ENCODE data around the gene PPP2CA. TPM values are rescaled to one million over a fixed set of nuclear protein-coding genes. Genes with fewer than 3 reads are reported as not detected.
"Not testable (repeated sequence)": the region's sequence is repeated elsewhere in the genome, so short reads cannot be mapped to it uniquely, and the experiment has no call there.

Gene PPP2CA
- total RNA-seq, 1 donor from 2014 or later, result 118 TPM

DNA sequence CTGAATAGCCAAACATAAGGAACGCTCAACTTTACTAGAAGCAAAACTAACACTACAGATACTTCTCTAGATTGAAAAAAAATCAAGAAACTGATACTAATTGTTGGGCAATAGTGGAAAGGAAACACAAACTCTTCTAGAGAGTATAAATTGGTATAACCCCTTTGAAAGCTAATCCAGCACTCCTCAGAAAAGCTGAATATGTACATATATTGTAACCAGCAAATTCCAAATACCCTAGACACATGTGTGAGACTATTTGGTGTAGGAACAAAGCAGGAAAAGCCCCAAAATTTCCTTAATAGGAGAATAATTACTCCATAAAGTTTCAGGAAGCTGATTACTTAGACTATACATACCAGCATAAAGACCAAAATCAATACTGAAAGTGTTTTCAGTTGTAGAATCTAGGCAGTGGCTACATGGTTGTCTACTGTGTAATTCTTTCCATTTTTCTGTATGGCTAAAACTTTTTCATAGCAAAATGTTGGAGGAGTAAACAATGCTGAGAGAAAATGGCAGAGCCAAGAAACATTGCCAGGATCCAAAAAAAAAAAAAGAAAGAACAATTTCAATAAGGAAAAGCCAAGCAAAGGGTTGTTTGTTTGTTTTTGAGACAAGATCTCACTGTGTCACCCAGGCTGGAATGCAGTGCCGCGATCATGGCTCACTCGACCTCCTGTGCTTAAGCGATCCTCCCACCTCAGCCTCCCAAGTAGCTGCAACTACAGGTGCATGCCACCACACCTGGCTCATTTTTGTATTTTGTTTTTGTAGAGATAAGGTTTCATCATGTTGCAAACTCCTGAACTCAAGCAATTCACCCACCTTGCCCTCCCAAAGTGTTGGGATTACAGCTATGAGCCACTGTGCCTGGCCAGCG lies 64.1 kb downstream of the PPP2CA start:
- ChIA-PET POLR2A (interaction anchor here (0.6 to 1.0 kb wide), 3 partner anchors 14 to 1059 kb away, joined by 3 read pairs; no protein-coding TSS in a partner anchor), CTCF (no interaction called here)
- peaks cover 83% of the 10 kb centered on the region for H3K36me3 Mint-ChIP-seq (ENCODE audit: low read depth)
- H3K27ac Mint-ChIP-seq, result no peak overlapping the region
- H3K27me3 Mint-ChIP-seq, result no peaks in the 10 kb centered on the region
- no peak overlapping the region for H3K4me3 Mint-ChIP-seq
- DNase-seq (no peak), ATAC-seq (ENCODE audit: low read depth) (no peak)
- H3K4me1 Mint-ChIP-seq, result no peaks in the 10 kb centered on the region
- TF ChIP-seq, protein P1, sequence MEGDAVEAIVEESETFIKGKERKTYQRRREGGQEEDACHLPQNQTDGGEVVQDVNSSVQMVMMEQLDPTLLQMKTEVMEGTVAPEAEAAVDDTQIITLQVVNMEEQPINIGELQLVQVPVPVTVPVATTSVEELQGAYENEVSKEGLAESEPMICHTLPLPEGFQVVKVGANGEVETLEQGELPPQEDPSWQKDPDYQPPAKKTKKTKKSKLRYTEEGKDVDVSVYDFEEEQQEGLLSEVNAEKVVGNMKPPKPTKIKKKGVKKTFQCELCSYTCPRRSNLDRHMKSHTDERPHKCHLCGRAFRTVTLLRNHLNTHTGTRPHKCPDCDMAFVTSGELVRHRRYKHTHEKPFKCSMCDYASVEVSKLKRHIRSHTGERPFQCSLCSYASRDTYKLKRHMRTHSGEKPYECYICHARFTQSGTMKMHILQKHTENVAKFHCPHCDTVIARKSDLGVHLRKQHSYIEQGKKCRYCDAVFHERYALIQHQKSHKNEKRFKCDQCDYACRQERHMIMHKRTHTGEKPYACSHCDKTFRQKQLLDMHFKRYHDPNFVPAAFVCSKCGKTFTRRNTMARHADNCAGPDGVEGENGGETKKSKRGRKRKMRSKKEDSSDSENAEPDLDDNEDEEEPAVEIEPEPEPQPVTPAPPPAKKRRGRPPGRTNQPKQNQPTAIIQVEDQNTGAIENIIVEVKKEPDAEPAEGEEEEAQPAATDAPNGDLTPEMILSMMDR (IDR thresholded peaks at IDR 0.05), result no peak
- intact Hi-C loops (cut with micrococcal nuclease), result no loop called here
- peaks cover 2% of the 10 kb centered on the region for H3K9me3 Mint-ChIP-seq

GRCh38 chr5:134153657-134154056 lies 72.2 kb downstream of the PPP2CA start:
- Mint-ChIP-seq H3K9me3 (no peaks in the 10 kb centered on the region), H3K4me3 (no peak overlapping the region), H3K4me1 (no peaks in the 10 kb centered on the region), H3K27ac (no peak overlapping the region), H3K27me3 (no peaks in the 10 kb centered on the region), H3K36me3 (ENCODE audit: low read depth) (peaks cover 95% of the 10 kb centered on the region)
- intact Hi-C loops (cut with micrococcal nuclease), result no loop called here
- TF ChIP-seq, protein P1 (IDR thresholded peaks at IDR 0.05), result no peak
- ChIA-PET CTCF (interaction anchor here (1.1 to 23.1 kb wide), 3 partner anchors 30 to 136 kb away, joined by 3 to 502 read pairs (median 3); no protein-coding TSS in a partner anchor), POLR2A (interaction anchor here (0.6 kb wide), 1 partner anchor 11 kb away, joined by 3 read pairs; no protein-coding TSS in a partner anchor)
- ATAC-seq (ENCODE audit: low read depth) (no peak), DNase-seq (no peak)

DNA sequence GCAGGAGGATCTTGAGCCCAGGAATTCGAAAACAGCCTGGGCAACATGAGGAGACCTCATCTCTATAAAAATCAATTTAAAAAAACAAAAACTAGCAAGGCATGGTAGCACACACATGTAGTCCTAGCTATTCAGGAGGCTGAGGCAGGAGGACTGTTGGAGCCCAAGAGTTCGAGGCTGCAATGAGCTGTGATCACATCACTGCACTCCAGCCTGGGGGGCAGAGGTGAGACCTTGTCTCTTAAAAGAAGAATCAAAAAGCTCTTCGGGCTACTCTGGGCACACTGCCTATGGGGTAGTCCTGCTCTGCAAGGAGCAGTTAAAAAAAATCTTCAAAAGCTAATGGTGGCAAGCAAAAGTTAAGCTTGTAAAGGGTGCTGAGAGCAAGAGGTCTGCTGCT lies 72.6 kb downstream of the PPP2CA start:
- Mint-ChIP-seq H3K4me3 (no peak overlapping the region), H3K27ac (no peak overlapping the region), H3K4me1 (no peaks in the 10 kb centered on the region), H3K9me3 (no peaks in the 10 kb centered on the region), H3K36me3 (ENCODE audit: low read depth) (peaks cover 93% of the 10 kb centered on the region), H3K27me3 (no peaks in the 10 kb centered on the region)
- POLR2A ChIA-PET, result interaction anchor here (0.5 to 1.0 kb wide), 2 partner anchors 19 to 76 kb away, joined by 3 to 5 read pairs; no protein-coding TSS in a partner anchor
- CTCF ChIA-PET, result interaction anchor here (1.1 to 23.1 kb wide), 3 partner anchors 30 to 136 kb away, joined by 3 to 502 read pairs (median 3); no protein-coding TSS in a partner anchor
- DNase-seq, result no peak
- TF ChIP-seq, protein P1 (IDR thresholded peaks at IDR 0.05), result no peak
- intact Hi-C loops (cut with micrococcal nuclease), result no loop called here
- no peak for ATAC-seq (ENCODE audit: low read depth)

GRCh38 chr5:134152173-134152832 lies 73.6 kb downstream of the PPP2CA start:
- CTCF ChIA-PET, result interaction anchor here (23.1 kb wide), 1 partner anchor 111 kb away, joined by 502 read pairs; no protein-coding TSS in a partner anchor
- DNase-seq; intact Hi-C loops (cut with micrococcal nuclease); H3K27me3 Mint-ChIP-seq; ATAC-seq (ENCODE audit: low read depth); H3K27ac Mint-ChIP-seq; H3K9me3 Mint-ChIP-seq; H3K4me1 Mint-ChIP-seq; H3K4me3 Mint-ChIP-seq: not testable (repeated sequence)
- POLR2A ChIA-PET, result interaction anchor here (0.6 to 1.0 kb wide), 3 partner anchors 20 to 122 kb away, joined by 3 to 5 read pairs (median 5); no protein-coding TSS in a partner anchor
- peaks cover 88% of the 10 kb centered on the region for H3K36me3 Mint-ChIP-seq (ENCODE audit: low read depth)

DNA sequence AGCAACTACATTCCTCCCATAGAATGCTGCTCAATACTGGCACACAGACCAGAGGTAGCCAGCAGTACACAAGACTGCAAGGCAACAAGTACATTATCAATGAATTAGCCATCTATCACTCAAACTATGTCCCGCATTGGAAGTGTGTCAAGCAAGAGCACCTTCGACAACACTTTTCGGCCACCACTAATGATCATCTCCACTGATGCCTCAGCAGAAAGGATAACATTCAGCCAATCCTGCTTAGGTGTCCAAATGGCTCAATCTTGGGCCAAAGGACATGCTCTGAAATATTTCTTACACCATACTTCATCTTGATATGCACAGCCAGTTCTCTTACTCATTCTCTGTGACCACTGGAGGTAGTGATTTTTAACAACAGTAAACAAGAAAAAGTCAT lies 74.2 kb downstream of the PPP2CA start:
- no peak for DNase-seq
- no peaks in the 10 kb centered on the region for H3K9me3 Mint-ChIP-seq
- H3K27ac Mint-ChIP-seq, result no peak overlapping the region
- intact Hi-C loops (cut with micrococcal nuclease), result no loop called here
- peaks cover 87% of the 10 kb centered on the region for H3K36me3 Mint-ChIP-seq (ENCODE audit: low read depth)
- no peak for ATAC-seq (ENCODE audit: low read depth)
- no peaks in the 10 kb centered on the region for H3K4me1 Mint-ChIP-seq
- no peak overlapping the region for H3K4me3 Mint-ChIP-seq
- ChIA-PET CTCF (interaction anchor here (23.1 kb wide), 1 partner anchor 111 kb away, joined by 502 read pairs; no protein-coding TSS in a partner anchor), POLR2A (no interaction called here)
- TF ChIP-seq, protein P1 (IDR thresholded peaks at IDR 0.05), result no peak
- no peaks in the 10 kb centered on the region for H3K27me3 Mint-ChIP-seq
